Panc1 (cell line): ENCODE measurements around the gene PARP3. TPM values are rescaled to one million over a fixed set of nuclear protein-coding genes. Genes with fewer than 3 reads are reported as not detected.

Experiments
- ATAC-seq: fragments of 200-7000 bp; cut with Tn5 transposase; 2 replicates; pipeline ENCODE4 v1.9.1; 2020; ENCODE audit warnings: mild to moderate bottlenecking, moderate library complexity
- BruUV-seq: library from RNA; stranded (reverse); fragments of 400-500 nt; replicated peaks from 2 replicates; lab custom pipeline; 2021; lab: Mats Ljungman, UMichigan
- CTCF ChIA-PET: fragments of 300-600 bp; sonication (Branson Sonifier 250); formaldehyde crosslinking; loops from one replicate; lab custom pipeline; 2022; ENCODE audit warnings: antibody characterized with exemption; lab: Charles Lee
- POLR2A ChIA-PET: fragments of 300-600 bp; sonication (Branson Sonifier 250); formaldehyde crosslinking; loops from one replicate; lab custom pipeline; 2022; ENCODE audit warnings: antibody characterized with exemption; lab: Charles Lee
- DNase-seq: peaks from one replicate; pipeline ENCODE4 v3.0.0-alpha.2; 2010; ENCODE audit warnings: low read depth, low spot score
- H3K27ac ChIP-seq: 2 replicates; pipeline ENCODE4 v1.5.1; 2011; ENCODE audit warnings: mild to moderate bottlenecking, low read length, inconsistent platforms
- H3K27me3 ChIP-seq: fragments of 200-500 bp; sonication (Bioruptor generic); 2 replicates; pipeline ENCODE4 v1.6.0; 2014; ENCODE audit warnings: low read length, inconsistent platforms; ENCODE audit not compliant: control insufficient read depth, insufficient read depth
- H3K36me3 ChIP-seq: fragments of 200-500 bp; sonication (Bioruptor generic); 2 replicates; pipeline ENCODE4 v1.5.1; 2014; ENCODE audit warnings: inconsistent platforms, mild to moderate bottlenecking, low read length, moderate library complexity; ENCODE audit not compliant: control insufficient read depth, insufficient read depth
- H3K4me1 ChIP-seq: 2 replicates; pipeline ENCODE4 v1.5.1; 2011; ENCODE audit warnings: inconsistent platforms, mild to moderate bottlenecking, low read length, moderate library complexity; ENCODE audit not compliant: control insufficient read depth, insufficient read depth
- H3K4me3 ChIP-seq, 2 experiments: 2 replicates each; pipeline ENCODE4 v1.5.1; 2011 to 2012; ENCODE audit warnings: low read depth in 2 of 2, low read length in 2 of 2, mild to moderate bottlenecking in 2 of 2, inconsistent platforms in 1 of 2, moderate library complexity in 1 of 2
- H3K9me3 ChIP-seq: fragments of 200-500 bp; sonication (Bioruptor generic); 2 replicates; pipeline ENCODE4 v1.5.1; 2014; ENCODE audit warnings: low read depth, mild to moderate bottlenecking, inconsistent platforms, low read length, moderate library complexity; ENCODE audit not compliant: control insufficient read depth, insufficient read depth
- POLR2AphosphoS5 ChIP-seq: IDR thresholded peaks from 2 replicates; pipeline ENCODE4 v1.6.1; 2012; ENCODE audit warnings: mild to moderate bottlenecking, low read depth, low read length, moderate library complexity
- SIN3A ChIP-seq: IDR thresholded peaks from 2 replicates; pipeline ENCODE4 v1.6.1; 2012; ENCODE audit warnings: low read depth, mild to moderate bottlenecking, low read length, moderate library complexity, borderline replicate concordance; ENCODE audit not compliant: insufficient read depth
- TCF7L2 ChIP-seq: IDR thresholded peaks from 2 replicates; pipeline ENCODE4 v1.6.1; 2011; ENCODE audit warnings: mild to moderate bottlenecking, low read depth, low read length, inconsistent platforms
- in situ Hi-C: cut with HindIII; loops from 2 replicates; pipeline ENCODE4 v1.10.0; 2016; ENCODE audit warnings: low sequenced_read_pairs, low pct_unique_long_range_greater_than_20kb
- intact Hi-C: fragments of 100-400 bp; cut with micrococcal nuclease; formaldehyde crosslinking; loops from one replicate; pipeline ENCODE4 v1.10.0; 2022; ENCODE audit not compliant: unreplicated experiment
- total RNA-seq: library from RNA; stranded (reverse); gene quantifications from one replicate; pipeline ENCODE4 v1.2.1, GENCODE V29; 2021; ENCODE audit not compliant: unreplicated experiment
- TF ChIP-seq, protein P1 (sequence below): fragments of 450-650 bp; IDR thresholded peaks from 2 replicates; pipeline ENCODE4 v1.5.1; 2017; ENCODE audit warnings: mild to moderate bottlenecking
- TF ChIP-seq, protein P2 (sequence below), 2 experiments: IDR thresholded peaks; 2 replicates each; pipeline ENCODE4 v1.6.1; 2011 to 2012; ENCODE audit warnings: low read depth in 2 of 2, control low read depth in 1 of 2, low read length in 1 of 2, mild to moderate bottlenecking in 1 of 2, moderate library complexity in 1 of 2; ENCODE audit not compliant: insufficient read depth in 1 of 2

Gene PARP3
- total RNA-seq, 1 experiment from 2014 or later: 16.1 TPM

DNA sequence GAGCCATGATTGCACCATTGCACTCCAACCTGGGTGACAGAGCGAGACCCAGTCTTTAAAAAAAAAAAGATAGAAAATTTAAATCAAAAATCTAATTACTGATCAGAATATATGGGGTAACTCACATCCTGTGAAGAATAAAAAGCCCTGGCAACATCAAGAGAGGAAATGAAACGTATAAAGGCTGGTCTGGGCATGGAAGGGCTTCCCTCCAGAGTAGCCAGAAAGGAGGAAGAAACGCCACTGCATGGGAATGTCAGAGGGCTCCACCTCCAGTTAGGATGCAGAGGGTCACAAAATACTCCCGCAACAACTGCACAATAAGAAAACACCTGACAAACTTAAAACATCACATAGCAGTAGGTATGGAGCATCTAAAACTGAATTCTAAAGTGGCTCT is 34.1 kb upstream of the PARP3 start:
- TF ChIP-seq, protein P1, sequence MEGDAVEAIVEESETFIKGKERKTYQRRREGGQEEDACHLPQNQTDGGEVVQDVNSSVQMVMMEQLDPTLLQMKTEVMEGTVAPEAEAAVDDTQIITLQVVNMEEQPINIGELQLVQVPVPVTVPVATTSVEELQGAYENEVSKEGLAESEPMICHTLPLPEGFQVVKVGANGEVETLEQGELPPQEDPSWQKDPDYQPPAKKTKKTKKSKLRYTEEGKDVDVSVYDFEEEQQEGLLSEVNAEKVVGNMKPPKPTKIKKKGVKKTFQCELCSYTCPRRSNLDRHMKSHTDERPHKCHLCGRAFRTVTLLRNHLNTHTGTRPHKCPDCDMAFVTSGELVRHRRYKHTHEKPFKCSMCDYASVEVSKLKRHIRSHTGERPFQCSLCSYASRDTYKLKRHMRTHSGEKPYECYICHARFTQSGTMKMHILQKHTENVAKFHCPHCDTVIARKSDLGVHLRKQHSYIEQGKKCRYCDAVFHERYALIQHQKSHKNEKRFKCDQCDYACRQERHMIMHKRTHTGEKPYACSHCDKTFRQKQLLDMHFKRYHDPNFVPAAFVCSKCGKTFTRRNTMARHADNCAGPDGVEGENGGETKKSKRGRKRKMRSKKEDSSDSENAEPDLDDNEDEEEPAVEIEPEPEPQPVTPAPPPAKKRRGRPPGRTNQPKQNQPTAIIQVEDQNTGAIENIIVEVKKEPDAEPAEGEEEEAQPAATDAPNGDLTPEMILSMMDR: no peak
- no peak for TF ChIP-seq TCF7L2
- DNase-seq (no peak), ATAC-seq (no peak)
- intact Hi-C loops: no loop called here
- ChIA-PET CTCF (no interaction called here), POLR2A (no interaction called here)
- no TSS peak for BruUV-seq
- no peaks in the 10 kb centered on the region for H3K27me3 ChIP-seq
- no peaks in the 10 kb centered on the region for H3K36me3 ChIP-seq
- H3K4me1 ChIP-seq: no peaks in the 10 kb centered on the region
- in situ Hi-C loops: no loop called here
- H3K27ac ChIP-seq: no peak overlapping the region
- no peaks in the 10 kb centered on the region for H3K9me3 ChIP-seq
- no peak overlapping the region for H3K4me3 ChIP-seq

DNA sequence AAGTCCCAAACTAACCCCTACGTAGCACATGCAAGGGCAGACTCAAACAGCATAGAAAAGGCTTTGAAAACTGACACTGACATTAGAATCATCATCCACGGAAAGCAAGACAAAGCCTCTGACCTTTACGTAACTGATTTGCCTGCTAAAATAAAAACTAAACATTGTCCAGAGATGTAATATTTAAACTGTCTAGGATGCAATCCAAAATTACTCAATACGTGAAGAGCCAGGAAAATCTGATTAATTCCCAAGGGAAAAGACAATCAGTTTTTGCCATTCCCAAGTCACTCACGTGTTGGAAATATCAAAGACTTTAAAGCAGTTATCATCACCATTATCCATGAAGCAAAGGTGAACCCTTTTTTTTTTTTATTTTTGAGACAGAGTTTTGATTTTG is 25.7 kb upstream of the PARP3 start:
- POLR2A ChIA-PET: no interaction called here
- BruUV-seq: no TSS peak
- TF ChIP-seq, protein P2, sequence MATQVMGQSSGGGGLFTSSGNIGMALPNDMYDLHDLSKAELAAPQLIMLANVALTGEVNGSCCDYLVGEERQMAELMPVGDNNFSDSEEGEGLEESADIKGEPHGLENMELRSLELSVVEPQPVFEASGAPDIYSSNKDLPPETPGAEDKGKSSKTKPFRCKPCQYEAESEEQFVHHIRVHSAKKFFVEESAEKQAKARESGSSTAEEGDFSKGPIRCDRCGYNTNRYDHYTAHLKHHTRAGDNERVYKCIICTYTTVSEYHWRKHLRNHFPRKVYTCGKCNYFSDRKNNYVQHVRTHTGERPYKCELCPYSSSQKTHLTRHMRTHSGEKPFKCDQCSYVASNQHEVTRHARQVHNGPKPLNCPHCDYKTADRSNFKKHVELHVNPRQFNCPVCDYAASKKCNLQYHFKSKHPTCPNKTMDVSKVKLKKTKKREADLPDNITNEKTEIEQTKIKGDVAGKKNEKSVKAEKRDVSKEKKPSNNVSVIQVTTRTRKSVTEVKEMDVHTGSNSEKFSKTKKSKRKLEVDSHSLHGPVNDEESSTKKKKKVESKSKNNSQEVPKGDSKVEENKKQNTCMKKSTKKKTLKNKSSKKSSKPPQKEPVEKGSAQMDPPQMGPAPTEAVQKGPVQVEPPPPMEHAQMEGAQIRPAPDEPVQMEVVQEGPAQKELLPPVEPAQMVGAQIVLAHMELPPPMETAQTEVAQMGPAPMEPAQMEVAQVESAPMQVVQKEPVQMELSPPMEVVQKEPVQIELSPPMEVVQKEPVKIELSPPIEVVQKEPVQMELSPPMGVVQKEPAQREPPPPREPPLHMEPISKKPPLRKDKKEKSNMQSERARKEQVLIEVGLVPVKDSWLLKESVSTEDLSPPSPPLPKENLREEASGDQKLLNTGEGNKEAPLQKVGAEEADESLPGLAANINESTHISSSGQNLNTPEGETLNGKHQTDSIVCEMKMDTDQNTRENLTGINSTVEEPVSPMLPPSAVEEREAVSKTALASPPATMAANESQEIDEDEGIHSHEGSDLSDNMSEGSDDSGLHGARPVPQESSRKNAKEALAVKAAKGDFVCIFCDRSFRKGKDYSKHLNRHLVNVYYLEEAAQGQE (IDR thresholded peaks at IDR 0.05; ENCODE audit: insufficient read depth in 1 of 2, low read depth in 2 of 2, low read length in 1 of 2): no peak
- TF ChIP-seq POLR2AphosphoS5 (no peak), SIN3A (no peak), TCF7L2 (no peak)
- TF ChIP-seq, protein P1: no peak
- no peak for DNase-seq
- Histone ChIP-seq H3K9me3 (no peaks in the 10 kb centered on the region), H3K36me3 (no peaks in the 10 kb centered on the region), H3K27me3 (no peaks in the 10 kb centered on the region), H3K4me3 (no peak overlapping the region), H3K27ac (no peak overlapping the region), H3K4me1 (no peaks in the 10 kb centered on the region)
- no peak for ATAC-seq
- intact Hi-C loops: no loop called here
- in situ Hi-C loops: no loop called here
- CTCF ChIA-PET: no interaction called here
